ENCODE results near the gene HIVEP2.

The HIVEP2 gene

DNA sequence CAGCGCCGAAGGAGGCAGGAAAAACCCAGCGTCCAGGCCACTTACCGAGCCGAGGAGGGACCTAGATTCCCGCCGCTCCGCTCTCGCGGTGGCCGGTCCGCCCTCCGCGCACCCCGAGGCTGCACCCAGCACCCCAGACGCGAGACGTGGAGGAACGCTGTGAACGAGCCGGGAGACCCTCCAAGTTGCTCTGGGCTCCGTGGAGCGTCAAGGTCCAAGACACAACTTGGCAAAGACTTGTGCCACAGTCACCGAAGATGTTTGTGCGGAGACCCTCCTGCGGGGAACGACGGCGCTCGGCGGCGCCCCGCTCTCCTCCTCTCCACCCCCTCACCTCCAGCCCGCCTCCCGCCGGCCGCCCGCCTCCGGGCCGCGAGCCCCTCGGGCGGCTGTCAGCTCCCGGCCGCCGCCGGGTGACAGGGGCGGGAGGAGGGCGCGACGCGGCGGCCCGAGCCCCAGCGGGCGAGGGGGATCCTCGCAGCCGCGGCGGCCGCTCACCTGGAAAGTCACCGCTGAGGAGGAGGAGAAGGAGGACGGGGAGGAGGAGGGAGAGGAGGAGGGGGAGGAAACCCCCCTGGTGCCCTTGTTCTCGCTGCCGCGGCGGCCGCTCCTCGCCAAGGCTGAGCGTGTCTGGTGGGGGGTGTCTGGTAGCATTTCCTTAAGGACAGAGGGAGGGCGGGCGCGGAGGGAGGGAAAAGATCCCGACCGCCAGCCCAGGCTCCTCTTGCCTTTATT is 637 bp upstream of the HIVEP2 start:
- DNase-seq (ENCODE audit: low read depth in 2 of 2) = peak; percentile 26

DNA sequence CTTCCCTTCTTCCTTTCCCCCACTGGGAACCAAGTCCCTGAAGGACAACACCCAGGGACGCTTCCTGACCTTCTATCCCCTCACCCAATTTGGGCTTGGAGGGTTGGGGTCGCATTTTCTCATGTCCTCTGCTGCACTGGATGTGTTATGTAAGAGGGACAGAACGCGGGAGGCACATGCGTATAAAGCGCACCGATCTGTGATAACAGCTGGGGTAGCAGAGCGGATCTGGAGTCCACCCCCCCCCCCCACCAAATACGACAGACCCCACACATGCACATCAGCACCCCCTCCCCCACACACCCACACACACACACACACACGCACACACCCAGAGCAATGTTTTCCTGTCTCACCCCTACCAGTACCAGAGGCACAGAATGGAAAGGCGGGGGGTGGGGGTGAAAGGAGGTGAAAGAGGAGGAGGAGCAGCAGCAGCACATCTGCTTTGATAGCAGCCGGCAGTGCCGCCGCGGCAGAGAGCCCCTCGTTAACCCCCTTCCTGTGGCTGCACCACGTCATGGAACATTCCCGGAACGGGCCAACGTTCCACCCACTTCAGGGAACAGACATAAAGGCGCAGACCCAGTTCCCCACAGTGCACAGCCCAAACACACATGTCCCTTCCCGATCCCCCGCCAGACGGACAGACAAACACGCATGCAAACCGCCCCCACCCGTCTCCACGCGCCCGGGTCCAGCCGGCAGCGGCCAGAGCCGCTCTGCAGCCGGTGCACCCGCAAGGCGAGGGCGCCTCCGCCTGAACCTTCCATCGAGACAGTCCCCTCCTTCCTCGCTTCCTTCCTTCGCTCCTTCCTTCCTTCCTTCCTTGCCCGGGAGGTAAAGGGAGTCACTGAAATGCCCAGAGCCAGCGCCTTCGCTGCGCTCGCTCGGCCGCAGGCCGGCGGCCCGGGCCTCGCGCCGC is 590 bp downstream of the HIVEP2 start:
- peak; percentile 92 to 93 for DNase-seq (ENCODE audit: low read depth in 2 of 2)

DNA sequence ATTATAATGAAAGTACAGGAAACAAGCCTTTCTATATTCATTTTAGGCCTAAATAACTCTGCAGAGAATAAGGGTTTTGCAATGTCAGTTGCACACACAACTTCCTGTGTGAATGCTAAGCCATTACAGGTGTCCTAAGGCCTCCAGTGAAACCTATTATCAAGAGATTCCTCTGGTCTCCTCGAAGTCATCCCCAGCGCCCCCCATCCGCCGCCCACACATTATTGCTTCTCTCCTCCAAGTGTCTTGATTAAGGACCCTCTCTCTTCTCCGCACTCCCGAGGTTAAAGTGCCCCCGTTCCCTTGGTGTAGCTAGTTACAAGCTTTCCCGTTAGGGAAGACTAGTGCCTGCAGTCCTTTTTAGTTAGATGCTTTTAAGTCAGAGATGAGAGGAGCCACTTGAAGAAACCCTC is 1.3 kb downstream of the HIVEP2 start:
- DNase-seq (ENCODE audit: low read depth in 2 of 2) = peak in 1 of 2 donors; percentile 4

DNA sequence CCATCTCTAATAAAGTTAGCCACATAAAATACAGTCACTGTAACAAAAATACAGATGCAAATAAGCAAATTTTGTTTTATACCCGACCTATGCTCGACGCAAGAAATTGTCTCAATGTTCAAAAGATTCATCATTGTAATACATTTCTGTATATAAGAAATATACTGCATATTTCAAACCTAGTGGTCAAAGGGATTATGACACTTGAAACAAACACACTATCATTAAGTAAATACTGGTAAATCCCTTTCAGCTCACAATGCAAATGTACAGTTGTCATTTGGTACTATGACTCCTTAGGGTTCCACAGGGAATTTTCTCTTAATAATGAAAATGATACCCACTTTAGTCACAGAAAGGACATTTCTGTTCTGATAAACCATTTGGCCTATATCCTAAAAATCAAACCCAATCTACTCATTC is 2.2 kb downstream of the HIVEP2 start:
- no peak for DNase-seq (ENCODE audit: low read depth in 2 of 2)

DNA sequence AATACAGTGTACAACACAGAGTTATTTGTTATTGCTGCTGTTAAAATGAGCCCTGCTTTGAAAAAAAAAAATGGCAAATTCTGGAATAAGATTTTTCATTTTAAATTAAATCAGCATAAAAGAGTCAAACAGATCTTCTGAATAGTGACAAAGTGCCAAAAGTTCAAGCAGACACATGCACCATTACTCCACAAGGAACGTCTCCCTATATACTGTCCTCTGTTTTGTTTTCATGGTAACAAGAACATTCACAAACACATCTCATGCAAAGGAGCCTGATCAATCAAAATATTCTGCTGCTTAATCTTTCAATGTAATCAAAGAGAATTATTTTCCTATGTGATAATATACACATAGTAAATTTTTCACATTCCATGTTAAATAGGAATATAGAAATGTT is 2.7 kb downstream of the HIVEP2 start:
- DNase-seq (ENCODE audit: low read depth in 2 of 2) = no peak

DNA sequence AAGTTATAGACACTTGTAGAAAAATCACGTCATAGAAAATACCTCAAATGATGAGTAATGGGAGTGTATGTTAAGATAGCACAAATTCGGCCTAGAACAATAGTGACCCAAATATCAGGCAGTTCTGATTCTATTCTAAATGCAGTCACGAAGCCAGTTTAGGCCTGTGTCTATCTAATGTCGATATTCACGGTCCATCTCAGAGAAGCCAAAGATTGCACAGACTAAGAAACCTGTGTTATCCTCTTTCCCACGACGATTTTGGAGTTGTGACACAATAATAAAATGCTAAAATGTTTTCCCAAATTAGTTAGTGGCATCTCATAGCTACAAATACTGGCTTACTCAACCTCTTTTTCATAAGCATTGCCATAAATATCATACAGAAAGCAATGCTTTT is 4.0 kb downstream of the HIVEP2 start:
- DNase-seq (ENCODE audit: low read depth in 2 of 2) = no peak

DNA sequence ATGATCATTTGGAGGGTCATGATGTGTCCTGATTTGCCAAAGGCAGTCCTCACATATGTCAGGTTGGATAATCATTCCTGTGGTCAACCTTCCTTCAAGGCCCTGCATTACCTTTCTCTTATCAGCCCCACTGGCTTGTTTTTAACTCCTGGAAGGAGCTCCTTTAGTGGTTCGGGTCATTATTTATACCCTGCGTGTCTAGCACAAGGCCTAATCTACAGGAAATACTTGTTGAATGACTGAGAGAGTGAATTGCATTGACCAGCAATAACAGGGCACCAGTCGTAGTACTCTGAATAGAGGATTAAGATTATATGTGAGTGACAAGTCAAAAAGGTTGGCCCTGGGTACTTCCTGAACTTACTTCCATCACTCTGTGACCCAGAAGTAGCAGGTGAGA is 4.5 kb downstream of the HIVEP2 start:
- no peak for DNase-seq (ENCODE audit: low read depth in 2 of 2)

DNA sequence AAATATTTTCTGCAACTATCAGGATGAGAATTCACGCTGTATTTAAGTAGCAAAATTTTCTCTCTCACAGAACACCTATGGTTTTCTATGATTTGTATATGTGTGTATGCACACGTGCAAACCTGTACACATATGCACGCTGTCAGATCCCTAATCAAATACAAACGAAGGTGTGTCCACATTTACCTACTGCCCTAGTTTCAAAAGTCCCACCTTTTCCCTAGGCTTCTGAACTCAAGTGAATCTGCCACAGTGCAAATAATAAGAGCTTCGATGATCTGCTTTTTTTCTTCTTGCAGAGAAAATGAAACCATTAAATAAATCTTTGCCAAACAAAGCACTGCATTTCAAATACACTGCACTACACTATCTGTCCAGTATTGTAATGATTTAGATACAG is 6.5 kb downstream of the HIVEP2 start:
- no peak for DNase-seq (ENCODE audit: low read depth in 2 of 2)

DNA sequence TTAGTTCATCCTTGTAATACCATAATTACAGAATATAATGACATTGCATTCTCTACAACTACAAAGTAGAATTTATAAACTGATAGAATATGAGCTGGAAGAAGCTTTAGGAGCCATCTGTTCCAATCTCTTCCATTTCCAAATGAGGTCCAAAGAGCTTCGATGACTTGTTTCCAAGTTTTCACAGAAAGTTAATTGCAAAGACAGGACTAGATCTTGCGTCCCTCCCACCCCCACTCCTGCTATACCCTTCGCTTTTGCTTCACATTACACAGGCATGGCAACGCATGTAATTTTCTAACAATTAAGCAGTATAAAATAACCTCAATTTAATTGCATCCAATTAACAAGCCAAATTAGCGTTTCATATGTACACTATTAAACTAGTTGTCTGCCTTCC is 7.0 kb downstream of the HIVEP2 start:
- DNase-seq (ENCODE audit: low read depth in 2 of 2) = no peak

DNA sequence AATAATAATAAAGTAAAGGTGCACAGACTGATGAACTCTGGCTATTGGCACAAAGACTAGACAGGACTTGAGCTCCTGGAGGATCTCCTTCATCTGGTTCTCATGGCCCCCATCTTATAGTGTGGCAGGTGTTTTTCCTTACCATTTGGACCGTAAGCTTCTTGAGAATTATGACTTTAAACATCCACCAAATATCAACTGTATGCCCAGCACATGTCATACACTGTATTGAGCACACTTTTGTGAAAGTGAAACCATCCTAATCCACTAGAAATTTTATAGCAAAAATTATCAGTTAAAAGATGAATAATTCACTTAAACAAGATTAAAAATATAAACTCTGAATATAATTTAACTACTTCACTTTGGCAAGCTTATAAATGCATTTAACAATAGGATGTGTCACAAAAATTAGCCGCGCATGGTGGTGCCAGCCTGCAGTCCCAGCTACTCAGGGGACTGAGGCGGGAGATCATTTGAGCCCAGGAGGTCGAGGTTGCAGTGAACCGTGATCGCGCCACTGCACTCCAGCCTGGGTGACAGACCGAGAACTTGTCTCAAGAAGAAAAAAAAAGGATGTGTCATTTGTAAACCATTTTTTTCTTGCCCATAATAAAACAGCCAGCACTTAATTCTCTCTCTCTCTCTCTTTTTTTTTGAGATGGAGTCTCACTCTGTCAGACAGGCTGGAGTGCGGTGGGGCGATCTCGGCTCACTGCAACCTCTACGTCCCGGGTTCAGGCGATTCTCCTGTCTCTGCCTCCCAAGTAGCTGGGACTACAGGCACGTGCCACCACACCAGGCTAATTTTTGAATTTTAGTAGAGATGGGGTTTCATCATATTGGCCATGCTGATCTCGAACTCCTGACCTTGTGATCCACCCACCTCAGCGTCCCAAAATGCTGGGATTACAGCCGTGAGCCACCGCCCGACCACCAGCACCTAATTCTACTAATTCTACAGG is 9.1 kb downstream of the HIVEP2 start:
- DNase-seq (ENCODE audit: low read depth in 2 of 2) = no peak

DNA sequence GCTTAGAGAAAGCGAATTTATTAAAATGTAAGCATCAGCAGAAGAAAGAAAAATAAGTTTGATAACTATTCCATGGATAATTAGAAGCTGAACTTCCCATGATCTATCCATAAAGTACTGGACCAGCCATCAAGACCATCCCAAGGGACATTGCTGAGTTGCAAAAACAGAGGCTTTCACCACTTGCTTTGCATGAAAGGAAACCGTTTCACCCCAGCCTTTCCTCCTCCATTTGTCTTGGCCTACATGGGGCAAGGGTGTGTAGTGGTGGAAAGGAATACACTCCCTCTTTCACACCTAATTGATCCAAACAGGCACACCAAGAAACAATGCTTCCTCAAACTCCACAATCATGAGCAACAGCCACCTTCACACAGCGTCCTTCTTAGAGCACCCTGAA is 10.4 kb downstream of the HIVEP2 start:
- no peak for DNase-seq (ENCODE audit: low read depth in 2 of 2)

DNA sequence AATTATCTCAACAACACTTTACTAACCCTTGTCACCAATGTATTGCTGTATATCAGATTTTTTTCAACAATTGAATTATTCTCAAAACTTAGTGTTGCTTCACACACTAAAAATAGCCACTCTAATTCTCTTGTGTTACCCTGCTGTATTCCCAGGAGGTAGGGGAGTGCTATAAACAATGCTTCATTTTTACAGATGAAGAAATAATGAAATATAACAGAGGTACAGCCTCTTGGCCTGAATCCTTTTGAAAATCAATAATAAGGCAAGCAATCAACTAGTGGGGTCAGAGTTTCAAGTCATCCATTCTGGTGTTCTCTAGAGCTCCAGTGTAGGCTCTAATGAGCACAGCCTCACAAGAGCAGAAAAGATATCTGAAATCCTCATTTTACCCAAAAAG is 10.9 kb downstream of the HIVEP2 start:
- no peak for DNase-seq (ENCODE audit: low read depth in 2 of 2)

DNA sequence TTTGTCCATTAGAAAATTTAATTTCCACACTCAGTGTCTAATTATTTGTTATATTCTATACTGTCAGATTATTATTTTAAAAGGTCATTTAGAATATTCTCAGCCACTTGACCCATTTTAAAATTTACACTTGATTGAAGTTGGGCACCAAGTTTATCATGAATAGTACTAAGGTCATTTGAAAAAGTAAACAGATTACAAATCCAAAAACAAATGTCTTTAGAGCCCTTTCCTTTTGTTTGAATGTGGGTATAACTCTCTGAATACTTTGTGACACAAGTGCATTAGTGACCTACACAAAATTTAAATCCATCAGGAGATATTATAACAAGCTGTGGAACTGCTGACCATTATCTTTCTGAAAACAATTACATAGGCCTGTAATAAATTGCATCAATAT is 11.3 kb downstream of the HIVEP2 start:
- no peak for DNase-seq (ENCODE audit: low read depth in 2 of 2)

DNA sequence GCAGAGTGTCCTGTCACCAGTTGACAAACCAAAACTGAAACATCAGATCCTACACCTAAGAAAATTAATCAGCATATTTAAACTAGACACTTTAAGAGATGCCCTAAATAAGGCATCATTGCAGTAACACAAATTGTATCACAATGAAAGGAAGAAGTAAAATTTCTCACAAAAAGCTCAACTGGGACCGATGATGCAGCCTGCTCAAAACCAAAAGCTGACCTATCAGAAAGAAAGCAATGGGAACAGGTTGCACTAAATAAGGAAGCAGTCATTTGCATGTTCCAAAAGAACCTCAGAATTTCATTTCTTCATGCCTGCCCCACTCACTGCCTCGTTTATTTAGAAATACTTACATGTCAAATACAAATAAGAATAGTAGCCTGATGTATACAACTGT is 12.1 kb downstream of the HIVEP2 start:
- no peak for DNase-seq (ENCODE audit: low read depth in 2 of 2)

DNA sequence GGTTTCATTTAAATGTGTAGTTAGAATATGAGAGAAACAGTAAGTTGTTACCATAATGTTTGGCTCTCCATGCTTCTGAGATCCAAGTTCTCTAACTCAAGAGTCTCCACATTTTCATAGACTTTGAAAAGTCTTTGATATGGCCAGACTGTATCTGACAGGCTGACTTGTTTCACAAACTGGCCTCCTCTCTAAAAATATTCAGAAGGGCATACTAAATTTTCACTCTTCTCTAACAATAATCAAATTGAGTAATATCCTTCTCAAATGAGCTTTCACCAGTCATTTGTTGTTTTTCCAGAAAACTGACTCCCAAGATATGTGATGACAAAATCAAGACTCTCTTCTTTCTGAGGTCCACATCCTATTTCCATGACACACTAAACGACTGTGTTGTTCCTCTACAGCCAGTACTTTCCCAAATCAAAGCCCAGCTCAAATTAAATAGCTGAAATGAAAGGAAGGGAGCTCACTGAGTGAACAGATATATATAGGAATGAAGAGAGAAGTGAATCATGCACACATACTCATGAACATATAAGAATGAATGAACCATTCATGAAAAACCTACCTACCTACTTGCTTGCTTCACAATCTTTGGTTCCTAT is 15.1 kb downstream of the HIVEP2 start:
- no peak for DNase-seq (ENCODE audit: low read depth in 2 of 2)

DNA sequence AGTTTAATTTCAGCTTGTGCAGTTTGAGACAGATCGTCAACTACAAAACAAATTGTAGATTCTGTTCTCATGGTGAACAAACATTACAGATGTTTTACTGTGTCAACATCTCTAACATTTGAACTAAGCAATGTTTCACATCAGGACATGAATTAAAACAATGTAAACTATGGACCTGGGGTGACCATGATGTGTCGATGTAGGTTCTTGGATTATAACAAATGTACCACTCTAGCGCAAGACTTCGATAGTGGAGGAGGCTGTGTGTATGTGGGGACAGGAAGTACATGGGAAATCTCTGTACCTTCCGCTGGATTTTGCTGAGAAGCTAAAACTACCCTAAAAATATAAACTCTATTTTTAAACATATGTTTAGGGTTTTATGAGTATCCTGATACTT is 17.1 kb downstream of the HIVEP2 start:
- no peak for DNase-seq (ENCODE audit: low read depth in 2 of 2)

DNA sequence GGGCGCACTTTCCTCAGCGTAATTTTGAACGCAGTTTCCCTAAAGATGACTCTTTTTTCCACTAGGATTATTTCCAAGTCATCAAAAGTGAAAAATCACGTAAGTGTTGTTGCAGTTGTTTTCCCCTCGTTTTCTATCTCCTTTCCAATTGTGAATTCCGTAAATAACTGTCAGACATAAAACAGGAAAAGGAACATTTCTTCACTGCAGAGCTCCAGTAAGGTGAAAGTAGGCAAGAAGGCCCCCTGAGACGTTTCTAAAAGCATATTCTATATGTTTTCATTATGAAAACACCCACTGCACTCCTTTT is 17.8 kb downstream of the HIVEP2 start:
- DNase-seq (ENCODE audit: low read depth in 2 of 2) = no peak

DNA sequence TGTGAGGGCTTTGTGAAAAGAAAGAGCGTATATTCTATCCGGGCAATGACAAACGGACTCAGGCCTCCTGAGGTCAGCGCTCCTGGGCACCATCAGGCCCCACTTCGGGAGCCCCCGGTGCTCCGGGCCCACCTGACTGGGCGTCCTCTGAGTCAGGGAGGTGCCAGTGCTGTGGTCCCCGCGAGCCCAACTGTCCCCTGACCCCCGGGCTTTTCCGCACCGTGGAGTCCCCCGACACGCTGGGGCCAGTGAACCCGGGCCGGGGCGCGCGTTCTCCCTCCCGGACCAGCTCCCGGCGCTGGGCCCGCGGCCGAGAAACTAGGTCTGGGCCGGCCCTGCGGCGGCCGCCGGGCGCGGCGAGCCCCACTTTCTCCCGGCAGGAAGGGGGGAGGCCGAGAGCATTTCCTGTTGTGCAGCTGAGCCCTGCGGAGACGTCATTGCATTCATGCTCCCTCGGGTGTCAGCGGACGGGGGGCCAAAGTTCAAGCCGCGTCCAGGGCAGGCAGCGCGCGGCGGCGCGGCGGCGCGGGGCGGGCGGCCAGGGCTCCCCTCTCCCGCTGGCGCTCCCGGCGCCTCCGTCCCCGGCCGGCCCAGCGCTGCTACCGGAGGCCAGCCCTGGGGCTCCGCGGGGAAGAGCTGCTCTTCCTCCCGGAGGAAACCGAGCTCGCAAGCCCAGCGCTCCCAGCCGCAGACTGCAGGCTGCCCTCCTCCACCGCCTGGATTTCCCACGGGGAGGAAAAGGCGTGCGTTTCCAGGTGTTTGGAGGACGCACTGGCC is 18.3 kb downstream of the HIVEP2 start:
- DNase-seq (ENCODE audit: low read depth in 2 of 2) = peak; percentile 44 to 45

DNA sequence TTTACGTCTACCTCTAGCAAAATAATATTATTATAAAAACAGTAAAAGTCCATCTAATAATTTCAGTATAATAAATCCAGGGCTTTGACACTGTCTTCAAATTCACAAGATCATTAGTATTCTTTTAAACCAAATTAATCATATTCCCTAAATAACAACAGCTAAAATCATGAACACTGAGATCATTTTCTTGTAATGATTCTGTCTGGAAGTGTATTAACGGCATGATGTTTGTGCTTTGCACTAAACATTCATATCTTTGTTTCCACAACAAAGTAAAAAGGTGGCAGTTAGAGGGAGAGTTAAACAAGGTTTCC is 18.8 kb downstream of the HIVEP2 start:
- DNase-seq (ENCODE audit: low read depth in 2 of 2) = no peak

DNA sequence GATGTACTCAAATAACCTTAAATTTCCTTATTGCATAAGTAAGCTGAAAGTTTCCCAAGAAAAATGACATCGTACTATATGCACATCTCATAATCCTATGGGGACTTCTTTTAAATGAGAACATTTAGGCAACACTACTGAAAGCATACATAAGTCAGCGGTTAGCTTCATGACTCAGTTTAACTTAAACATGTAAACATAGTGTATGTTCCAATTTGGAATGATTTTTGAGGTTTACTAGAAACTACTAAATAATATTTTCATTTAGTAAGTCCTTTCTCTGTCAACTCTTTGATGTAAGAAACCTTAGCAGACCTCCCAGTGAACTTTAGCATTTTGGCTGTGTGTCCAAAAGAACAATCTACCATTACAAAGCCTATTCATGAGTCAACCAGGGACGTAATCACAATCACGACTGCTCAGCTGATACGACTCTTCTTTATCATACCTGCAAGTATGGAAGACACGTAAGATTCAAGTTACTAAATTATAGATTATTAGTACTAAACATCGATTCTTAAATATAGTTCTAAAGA is 19.3 kb downstream of the HIVEP2 start:
- no peak for DNase-seq (ENCODE audit: low read depth in 2 of 2)
